Measurements from ENCODE around the gene KIAA0753.
A peak's percentile ranks its signal among the peaks of the same experiment; 100 is the strongest.
"Not testable (repeated sequence)": the region's sequence is repeated elsewhere in the genome, so short reads cannot be mapped to it uniquely, and the experiment has no call there.

KIAA0753 gene

GRCh38 chr17:6611231-6611630 lies 29.3 kb downstream of the KIAA0753 start:
- in situ Hi-C loops (cut with HindIII; ENCODE audit: low pct_ligation_motif_present, low pct_unique_long_range_greater_than_20kb, low sequenced_read_pairs), result no loop called here
- no peak for DNase-seq

GRCh38 chr17:6610011-6610410 lies 30.5 kb downstream of the KIAA0753 start:
- no peak for DNase-seq
- in situ Hi-C loops (cut with HindIII; ENCODE audit: low pct_ligation_motif_present, low pct_unique_long_range_greater_than_20kb, low sequenced_read_pairs), result no loop called here

GRCh38 chr17:6608321-6608720 lies 32.2 kb downstream of the KIAA0753 start:
- in situ Hi-C loops (cut with HindIII; ENCODE audit: low pct_ligation_motif_present, low pct_unique_long_range_greater_than_20kb, low sequenced_read_pairs), result no loop called here
- DNase-seq, result peak; percentile 65

- in situ Hi-C loops (cut with HindIII; ENCODE audit: low pct_ligation_motif_present, low pct_unique_long_range_greater_than_20kb, low sequenced_read_pairs), result no loop called here
- DNase-seq, result no peak
Measured at GRCh38 chr17:6605142-6605541, 35.4 kb downstream of the KIAA0753 start.

GRCh38 chr17:6603744-6604325 lies 36.7 kb downstream of the KIAA0753 start:
- no peak for DNase-seq
- in situ Hi-C loops (cut with HindIII; ENCODE audit: low pct_ligation_motif_present, low pct_unique_long_range_greater_than_20kb, low sequenced_read_pairs), result no loop called here

- no peak for DNase-seq
- in situ Hi-C loops (cut with HindIII; ENCODE audit: low pct_ligation_motif_present, low pct_unique_long_range_greater_than_20kb, low sequenced_read_pairs), result no loop called here
Measured at GRCh38 chr17:6602141-6602540, 38.4 kb downstream of the KIAA0753 start.

- in situ Hi-C loops (cut with HindIII; ENCODE audit: low pct_ligation_motif_present, low pct_unique_long_range_greater_than_20kb, low sequenced_read_pairs), result no loop called here
- no peak for DNase-seq
Measured at GRCh38 chr17:6599364-6599763, 41.1 kb downstream of the KIAA0753 start.

- in situ Hi-C loops (cut with HindIII; ENCODE audit: low pct_ligation_motif_present, low pct_unique_long_range_greater_than_20kb, low sequenced_read_pairs), result no loop called here
Measured at GRCh38 chr17:6597727-6598126, 42.8 kb downstream of the KIAA0753 start.

GRCh38 chr17:6596941-6597340 lies 43.6 kb downstream of the KIAA0753 start:
- in situ Hi-C loops (cut with HindIII; ENCODE audit: low pct_ligation_motif_present, low pct_unique_long_range_greater_than_20kb, low sequenced_read_pairs), result no loop called here
- DNase-seq, result no peak

More at GRCh38 chr17:6597727-6598126, 42.8 kb downstream of the KIAA0753 start:
- DNase-seq, result no peak

- in situ Hi-C loops (cut with HindIII; ENCODE audit: low pct_ligation_motif_present, low pct_unique_long_range_greater_than_20kb, low sequenced_read_pairs), result no loop called here
- no peak for DNase-seq
Measured at GRCh38 chr17:6596511-6596910, 44.0 kb downstream of the KIAA0753 start.

- no peak for DNase-seq
- in situ Hi-C loops (cut with HindIII; ENCODE audit: low pct_ligation_motif_present, low pct_unique_long_range_greater_than_20kb, low sequenced_read_pairs), result no loop called here
Measured at GRCh38 chr17:6596081-6596480, 44.4 kb downstream of the KIAA0753 start.

GRCh38 chr17:6593371-6593770 lies 47.1 kb downstream of the KIAA0753 start:
- DNase-seq; in situ Hi-C loops (cut with HindIII; ENCODE audit: low pct_ligation_motif_present, low pct_unique_long_range_greater_than_20kb, low sequenced_read_pairs): not testable (repeated sequence)

- peak; percentile 93 for DNase-seq
- in situ Hi-C loops (cut with HindIII; ENCODE audit: low pct_ligation_motif_present, low pct_unique_long_range_greater_than_20kb, low sequenced_read_pairs), result no loop called here
Measured at GRCh38 chr17:6592173-6592572, 48.3 kb downstream of the KIAA0753 start.

GRCh38 chr17:6591599-6592158 lies 48.8 kb downstream of the KIAA0753 start:
- DNase-seq, result peak; percentile 82

GRCh38 chr17:6589266-6589946 lies 51.1 kb downstream of the KIAA0753 start:
- in situ Hi-C loops (cut with HindIII; ENCODE audit: low pct_ligation_motif_present, low pct_unique_long_range_greater_than_20kb, low sequenced_read_pairs), result no loop called here
- DNase-seq, result no peak

More at GRCh38 chr17:6591599-6592158, 48.8 kb downstream of the KIAA0753 start:
- in situ Hi-C loops (cut with HindIII; ENCODE audit: low pct_ligation_motif_present, low pct_unique_long_range_greater_than_20kb, low sequenced_read_pairs), result no loop called here

GRCh38 chr17:6588165-6588564 lies 52.3 kb downstream of the KIAA0753 start:
- in situ Hi-C loops (cut with HindIII; ENCODE audit: low pct_ligation_motif_present, low pct_unique_long_range_greater_than_20kb, low sequenced_read_pairs), result no loop called here
- DNase-seq, result no peak

- DNase-seq, result no peak
- in situ Hi-C loops (cut with HindIII; ENCODE audit: low pct_ligation_motif_present, low pct_unique_long_range_greater_than_20kb, low sequenced_read_pairs), result no loop called here
Measured at GRCh38 chr17:6587310-6587709, 53.2 kb downstream of the KIAA0753 start.

- in situ Hi-C loops (cut with HindIII; ENCODE audit: low pct_ligation_motif_present, low pct_unique_long_range_greater_than_20kb, low sequenced_read_pairs), result no loop called here
- DNase-seq, result no peak
Measured at GRCh38 chr17:6583411-6583810, 57.1 kb downstream of the KIAA0753 start.

- in situ Hi-C loops (cut with HindIII; ENCODE audit: low pct_ligation_motif_present, low pct_unique_long_range_greater_than_20kb, low sequenced_read_pairs), result no loop called here
- DNase-seq, result no peak
Measured at GRCh38 chr17:6580625-6581024, 59.9 kb downstream of the KIAA0753 start.

- in situ Hi-C loops (cut with HindIII; ENCODE audit: low pct_ligation_motif_present, low pct_unique_long_range_greater_than_20kb, low sequenced_read_pairs), result no loop called here
- no peak for DNase-seq
Measured at GRCh38 chr17:6578491-6578890, 62.0 kb downstream of the KIAA0753 start.
